ENCODE data around the gene B4GALT3. TPM values are rescaled to one million over a fixed set of nuclear protein-coding genes. Genes with fewer than 3 reads are reported as not detected.
A peak's percentile ranks its signal among the peaks of the same experiment; 100 is the strongest.

The B4GALT3 gene
- total and polyA plus RNA-seq, 2 of the 4 experiments (the other 2 are of a cell fraction): 19.9 to 36.0 TPM

DNA sequence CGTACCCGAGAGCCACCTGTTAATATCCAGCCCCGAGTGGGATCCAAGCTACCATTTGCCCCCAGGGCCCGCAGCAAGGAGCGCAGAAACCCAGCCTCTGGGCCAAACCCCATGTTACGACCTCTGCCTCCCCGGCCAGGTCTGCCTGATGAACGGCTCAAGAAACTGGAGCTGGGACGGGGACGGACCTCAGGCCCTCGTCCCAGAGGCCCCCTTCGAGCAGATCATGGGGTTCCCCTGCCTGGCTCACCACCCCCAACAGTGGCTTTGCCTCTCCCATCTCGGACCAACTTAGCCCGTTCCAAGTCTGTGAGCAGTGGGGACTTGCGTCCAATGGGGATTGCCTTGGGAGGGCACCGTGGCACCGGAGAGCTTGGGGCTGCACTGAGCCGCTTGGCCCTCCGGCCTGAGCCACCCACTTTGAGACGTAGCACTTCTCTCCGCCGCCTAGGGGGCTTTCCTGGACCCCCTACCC, 16.6 kb downstream of the B4GALT3 start:
- Histone ChIP-seq H3K4me1 (ENCODE audit: control insufficient read depth, insufficient read depth, low read length) (peaks cover 7% of the 10 kb centered on the region), H3K4me2 (ENCODE audit: low read depth, low read length) (no peak overlapping the region; the same call in 1 of the 2 replicates), H3K56ac (ENCODE audit: extremely low read depth, insufficient read depth, low read length) (no peak overlapping the region), H2BK20ac (ENCODE audit: low read depth, low read length) (no peak overlapping the region), H2AK9ac (replicated peaks; ENCODE audit: low read depth, low read length, poor library complexity) (peak overlapping the region; percentile 97), H3K9me1 (ENCODE audit: insufficient read depth, low read length) (peaks cover 9% of the 10 kb centered on the region), H4K20me1 (ENCODE audit: insufficient read depth, low read length) (no peaks in the 10 kb centered on the region), H3K23ac (ENCODE audit: low read depth, low read length) (no peak overlapping the region), H3K14ac (replicated peaks; ENCODE audit: low read depth, low read length) (no peak overlapping the region), H3K4ac (ENCODE audit: low read depth, low read length) (no peak overlapping the region), H2AFZ (replicated peaks; ENCODE audit: low read length, poor library complexity) (no peak overlapping the region), H3K27me3 (ENCODE audit: control insufficient read depth, insufficient read depth, low read length) (no peaks in the 10 kb centered on the region), H2BK5ac (ENCODE audit: low read depth, low read length, poor library complexity, severe bottlenecking) (no peak overlapping the region), H3K36me3 (ENCODE audit: control insufficient read depth, insufficient read depth, low read length) (peaks cover 36% of the 10 kb centered on the region), H3K79me1 (ENCODE audit: low read depth in 1 of 2, low read length in 2 of 2) (peaks cover 12 to 32% of the 10 kb centered on the region in 2 experiments), H3K9me3 (ENCODE audit: control insufficient read depth, insufficient read depth, low read length) (no peaks in the 10 kb centered on the region), H2AK5ac (ENCODE audit: low read depth, low read length) (no peak overlapping the region), H4K91ac (ENCODE audit: insufficient read depth, low read depth, low read length) (no peak overlapping the region), H3K9ac (ENCODE audit: low read depth, low read length) (no peak overlapping the region), H2BK120ac (ENCODE audit: low read depth, low read length) (no peak overlapping the region), H3K27ac (ENCODE audit: insufficient read depth, low read length) (no peak overlapping the region), H4K5ac (ENCODE audit: low read depth, low read length) (no peak overlapping the region), H2BK15ac (ENCODE audit: low read depth, low read length) (no peak overlapping the region), H3K4me3 (ENCODE audit: insufficient read depth, low read depth, low read length) (no peak overlapping the region), H4K8ac (ENCODE audit: low read depth in 2 of 2, low read length in 2 of 2) (no peak overlapping the region), H3K18ac (ENCODE audit: low read depth, low read length) (no peak overlapping the region)
- dilution Hi-C loops (cut with HindIII; ENCODE audit: low sequenced_read_pairs, unreplicated experiment): no loop called here
- POLR2A ChIA-PET (ENCODE audit: unreplicated experiment): interaction anchor here (0.6 kb wide), 1 partner anchor 681 kb away, joined by 10 read pairs; no protein-coding TSS in a partner anchor
- in situ Hi-C loops (cut with MboI; ENCODE audit: low sequenced_read_pairs): no loop called here
- TF ChIP-seq POLR2A (IDR thresholded peaks at IDR 0.05; ENCODE audit: low read depth, low read length) (no peak), CHD1 (IDR thresholded peaks at IDR 0.05; ENCODE audit: low read depth, low read length) (no peak), FOS (IDR thresholded peaks at IDR 0.05; ENCODE audit: low read depth, low read length) (no peak), SMC3 (IDR thresholded peaks at IDR 0.05; ENCODE audit: low read depth, low read length) (no peak), MXI1 (IDR thresholded peaks at IDR 0.05; ENCODE audit: borderline replicate concordance, low read depth, low read length) (no peak), RCOR1 (IDR thresholded peaks at IDR 0.05; ENCODE audit: insufficient replicate concordance, low read length) (no peak), MAZ (IDR thresholded peaks at IDR 0.05; ENCODE audit: borderline replicate concordance, low read depth, low read length) (no peak), NFE2L2 (IDR thresholded peaks at IDR 0.05; ENCODE audit: low read depth, low read length) (no peak), RAD21 (IDR thresholded peaks at IDR 0.05; ENCODE audit: low read length) (no peak), RFX5 (IDR thresholded peaks at IDR 0.05; ENCODE audit: low read depth, low read length) (no peak), CEBPB (IDR thresholded peaks at IDR 0.05; ENCODE audit: low read depth, low read length) (no peak), MAFK (IDR thresholded peaks at IDR 0.05; ENCODE audit: low read depth, low read length) (no peak), BHLHE40 (IDR thresholded peaks at IDR 0.05; ENCODE audit: low read depth, low read length) (no peak)
- TF ChIP-seq, protein P1, sequence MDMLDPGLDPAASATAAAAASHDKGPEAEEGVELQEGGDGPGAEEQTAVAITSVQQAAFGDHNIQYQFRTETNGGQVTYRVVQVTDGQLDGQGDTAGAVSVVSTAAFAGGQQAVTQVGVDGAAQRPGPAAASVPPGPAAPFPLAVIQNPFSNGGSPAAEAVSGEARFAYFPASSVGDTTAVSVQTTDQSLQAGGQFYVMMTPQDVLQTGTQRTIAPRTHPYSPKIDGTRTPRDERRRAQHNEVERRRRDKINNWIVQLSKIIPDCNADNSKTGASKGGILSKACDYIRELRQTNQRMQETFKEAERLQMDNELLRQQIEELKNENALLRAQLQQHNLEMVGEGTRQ (IDR thresholded peaks at IDR 0.05; ENCODE audit: low read depth, low read length): no peak
- TF ChIP-seq, protein P2, sequence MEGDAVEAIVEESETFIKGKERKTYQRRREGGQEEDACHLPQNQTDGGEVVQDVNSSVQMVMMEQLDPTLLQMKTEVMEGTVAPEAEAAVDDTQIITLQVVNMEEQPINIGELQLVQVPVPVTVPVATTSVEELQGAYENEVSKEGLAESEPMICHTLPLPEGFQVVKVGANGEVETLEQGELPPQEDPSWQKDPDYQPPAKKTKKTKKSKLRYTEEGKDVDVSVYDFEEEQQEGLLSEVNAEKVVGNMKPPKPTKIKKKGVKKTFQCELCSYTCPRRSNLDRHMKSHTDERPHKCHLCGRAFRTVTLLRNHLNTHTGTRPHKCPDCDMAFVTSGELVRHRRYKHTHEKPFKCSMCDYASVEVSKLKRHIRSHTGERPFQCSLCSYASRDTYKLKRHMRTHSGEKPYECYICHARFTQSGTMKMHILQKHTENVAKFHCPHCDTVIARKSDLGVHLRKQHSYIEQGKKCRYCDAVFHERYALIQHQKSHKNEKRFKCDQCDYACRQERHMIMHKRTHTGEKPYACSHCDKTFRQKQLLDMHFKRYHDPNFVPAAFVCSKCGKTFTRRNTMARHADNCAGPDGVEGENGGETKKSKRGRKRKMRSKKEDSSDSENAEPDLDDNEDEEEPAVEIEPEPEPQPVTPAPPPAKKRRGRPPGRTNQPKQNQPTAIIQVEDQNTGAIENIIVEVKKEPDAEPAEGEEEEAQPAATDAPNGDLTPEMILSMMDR (conservative IDR thresholded peaks at IDR 0.05; ENCODE audit: low read depth, low read length): no peak
- TF ChIP-seq, protein P3, sequence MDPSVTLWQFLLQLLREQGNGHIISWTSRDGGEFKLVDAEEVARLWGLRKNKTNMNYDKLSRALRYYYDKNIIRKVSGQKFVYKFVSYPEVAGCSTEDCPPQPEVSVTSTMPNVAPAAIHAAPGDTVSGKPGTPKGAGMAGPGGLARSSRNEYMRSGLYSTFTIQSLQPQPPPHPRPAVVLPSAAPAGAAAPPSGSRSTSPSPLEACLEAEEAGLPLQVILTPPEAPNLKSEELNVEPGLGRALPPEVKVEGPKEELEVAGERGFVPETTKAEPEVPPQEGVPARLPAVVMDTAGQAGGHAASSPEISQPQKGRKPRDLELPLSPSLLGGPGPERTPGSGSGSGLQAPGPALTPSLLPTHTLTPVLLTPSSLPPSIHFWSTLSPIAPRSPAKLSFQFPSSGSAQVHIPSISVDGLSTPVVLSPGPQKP (IDR thresholded peaks at IDR 0.05; ENCODE audit: borderline replicate concordance, low read depth, low read length): no peak
- no peak for DNase-seq
- CTCF ChIA-PET: interaction anchor here (0.6 kb wide), 1 partner anchor 76 kb away, joined by 3 read pairs; no protein-coding TSS in a partner anchor
- WGBS, 2 experiments (ENCODE audit: extremely low coverage in 2 of 2, insufficient read length in 1 of 2): 94% methylated on average over 16 of the region's 22 CpGs; no CpG with 5 or more reads in 1 of the 2 experiments
- intact Hi-C loops (cut with micrococcal nuclease): no loop called here
- BruUV-seq (replicated peaks): no TSS peak
- no peak for ATAC-seq (ENCODE audit: low read depth)

Data from IMR-90 (cell line).